Fibroblast of lung (primary cell): ENCODE results near the gene ATP8A1. TPM values are rescaled to one million over a fixed set of nuclear protein-coding genes. Genes with fewer than 3 reads are reported as not detected.
"Not testable (repeated sequence)": the region's sequence is repeated elsewhere in the genome, so short reads cannot be mapped to it uniquely, and the experiment has no call there.

Experiments used
- DNase-seq, 2 donors: peaks; one replicate each; pipeline versions ENCODE4 v3.0.0 to v3.0.0-alpha.2; 2010; ENCODE audit warnings: low read depth in 2 of 2
- H2AFZ ChIP-seq: 2 replicates; pipeline ENCODE4 v1.5.1; 2012; ENCODE audit warnings: low read length, control low read depth, inconsistent platforms
- H3K27ac ChIP-seq: 2 replicates; pipeline ENCODE4 v1.5.1; 2011; ENCODE audit warnings: low read length, control low read depth; ENCODE audit not compliant: insufficient read depth
- H3K27me3 ChIP-seq: 2 replicates; pipeline ENCODE4 v1.5.1; 2011; ENCODE audit warnings: mild to moderate bottlenecking, low read length; ENCODE audit not compliant: control insufficient read depth, insufficient read depth
- H3K36me3 ChIP-seq: 2 replicates; pipeline ENCODE4 v1.5.1; 2011; ENCODE audit warnings: low read length; ENCODE audit not compliant: control insufficient read depth, insufficient read depth
- H3K4me1 ChIP-seq: 2 replicates; pipeline ENCODE4 v1.5.1; 2011; ENCODE audit warnings: low read length; ENCODE audit not compliant: control insufficient read depth, insufficient read depth; ENCODE audit errors: extremely low read depth
- H3K4me2 ChIP-seq: 2 replicates; pipeline ENCODE4 v1.5.1; 2011; ENCODE audit warnings: low read length, control low read depth; ENCODE audit not compliant: insufficient read depth; ENCODE audit errors: extremely low read depth
- H3K4me3 ChIP-seq, 4 experiments: fragments of 200-600 bp in 1 of 4; sonication (generic) in 1 of 4; replicated peaks in 1 of 4; 2 replicates each; pipeline ENCODE4 v1.5.1; 2011 to 2016; ENCODE audit warnings: low read length in 4 of 4, low read depth in 3 of 4, mild to moderate bottlenecking in 3 of 4, control low read depth in 2 of 4, inconsistent platforms in 1 of 4, mixed read lengths in 1 of 4; ENCODE audit not compliant: insufficient read depth in 1 of 4; ENCODE audit errors: control extremely low read depth in 1 of 4
- H3K79me2 ChIP-seq: 2 replicates; pipeline ENCODE4 v1.5.1; 2012; ENCODE audit warnings: mild to moderate bottlenecking, low read length, inconsistent platforms; ENCODE audit not compliant: control insufficient read depth, insufficient read depth
- H3K9ac ChIP-seq: 2 replicates; pipeline ENCODE4 v1.5.1; 2011; ENCODE audit warnings: mild to moderate bottlenecking, low read length, control low read depth; ENCODE audit not compliant: insufficient read depth
- H3K9me3 ChIP-seq: 2 replicates; pipeline ENCODE4 v1.5.1; 2012; ENCODE audit warnings: low read depth, low read length; ENCODE audit not compliant: control insufficient read depth, insufficient read depth
- H4K20me1 ChIP-seq: 2 replicates; pipeline ENCODE4 v1.5.1; 2011; ENCODE audit warnings: low read length; ENCODE audit not compliant: control insufficient read depth, insufficient read depth; ENCODE audit errors: extremely low read depth
- EZH2 ChIP-seq: IDR thresholded peaks from 2 replicates; pipeline ENCODE4 v1.5.1; 2012; ENCODE audit warnings: low read length, control low read depth, mild to moderate bottlenecking; ENCODE audit errors: missing control alignments
- polyA plus RNA-seq, 2 donors: library from polyadenylated mRNA; depleted of rRNA in 1 of 2; stranded (reverse) in 1 of 2; unstranded in 1 of 2; fragments of >200 nt; gene quantifications; 2 replicates each; pipeline ENCODE4 v1.2.1, GENCODE V29; 2011 to 2012; ENCODE audit warnings: missing spikeins in 1 of 2
- total RNA-seq: library from RNA; depleted of rRNA; stranded (reverse); fragments of >200 nt; gene quantifications from 2 replicates; pipeline ENCODE4 v1.2.1, GENCODE V29; 2014
- TF ChIP-seq, protein P1 (sequence below), 2 donors: IDR thresholded peaks in 1 of 2; conservative IDR thresholded peaks in 1 of 2; 1 replicate in 1 of 2; 2 replicates in 1 of 2; pipeline ENCODE4 v1.5.1; 2011 to 2012; ENCODE audit warnings: low read length in 2 of 2, control low read depth in 1 of 2, inconsistent platforms in 1 of 2, low read depth in 1 of 2, mild to moderate bottlenecking in 1 of 2

ATP8A1 gene
- total and polyA plus RNA-seq, 2 donors (not counting 1 experiment from before 2014, with no cell fraction given), result 0.36 to 4.8 TPM

DNA sequence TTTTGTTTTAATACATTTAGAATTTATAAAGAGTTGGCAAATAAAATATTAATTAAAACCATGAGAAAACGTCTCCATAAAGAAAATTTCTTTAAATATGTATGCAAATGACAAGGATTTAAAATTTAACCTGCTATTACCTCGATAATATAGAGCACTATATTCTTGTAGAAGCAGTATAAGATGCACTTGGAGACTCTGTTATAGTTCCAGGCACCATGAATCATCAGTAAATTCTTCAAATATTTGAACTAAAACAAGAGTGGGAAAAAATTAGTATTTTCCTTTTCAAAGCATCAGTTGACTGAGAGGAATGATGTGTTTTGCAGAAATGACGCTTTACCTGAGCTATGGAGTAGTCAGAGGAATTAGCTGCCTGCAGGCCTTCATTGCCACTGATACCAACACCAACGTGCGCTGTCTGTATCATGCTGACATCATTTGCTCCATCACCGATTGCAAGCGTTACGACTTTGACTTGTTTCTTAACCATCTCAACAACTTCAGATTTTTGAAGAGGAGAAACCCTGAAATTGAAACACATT is 192.3 kb downstream of the ATP8A1 start:
- no peak overlapping the region for H3K4me3 ChIP-seq
- H3K9me3 ChIP-seq, result no peaks in the 10 kb centered on the region
- no peaks in the 10 kb centered on the region for H4K20me1 ChIP-seq
- DNase-seq, result peak in 1 of 2 donors; percentile 46
- H3K79me2 ChIP-seq, result no peaks in the 10 kb centered on the region
- no peaks in the 10 kb centered on the region for H3K4me1 ChIP-seq
- no peak overlapping the region for H3K4me2 ChIP-seq
- no peak overlapping the region for H3K27ac ChIP-seq
- no peak overlapping the region for H3K9ac ChIP-seq
- H3K36me3 ChIP-seq, result no peaks in the 10 kb centered on the region
- H2AFZ ChIP-seq, result no peak overlapping the region
- TF ChIP-seq, protein P1, sequence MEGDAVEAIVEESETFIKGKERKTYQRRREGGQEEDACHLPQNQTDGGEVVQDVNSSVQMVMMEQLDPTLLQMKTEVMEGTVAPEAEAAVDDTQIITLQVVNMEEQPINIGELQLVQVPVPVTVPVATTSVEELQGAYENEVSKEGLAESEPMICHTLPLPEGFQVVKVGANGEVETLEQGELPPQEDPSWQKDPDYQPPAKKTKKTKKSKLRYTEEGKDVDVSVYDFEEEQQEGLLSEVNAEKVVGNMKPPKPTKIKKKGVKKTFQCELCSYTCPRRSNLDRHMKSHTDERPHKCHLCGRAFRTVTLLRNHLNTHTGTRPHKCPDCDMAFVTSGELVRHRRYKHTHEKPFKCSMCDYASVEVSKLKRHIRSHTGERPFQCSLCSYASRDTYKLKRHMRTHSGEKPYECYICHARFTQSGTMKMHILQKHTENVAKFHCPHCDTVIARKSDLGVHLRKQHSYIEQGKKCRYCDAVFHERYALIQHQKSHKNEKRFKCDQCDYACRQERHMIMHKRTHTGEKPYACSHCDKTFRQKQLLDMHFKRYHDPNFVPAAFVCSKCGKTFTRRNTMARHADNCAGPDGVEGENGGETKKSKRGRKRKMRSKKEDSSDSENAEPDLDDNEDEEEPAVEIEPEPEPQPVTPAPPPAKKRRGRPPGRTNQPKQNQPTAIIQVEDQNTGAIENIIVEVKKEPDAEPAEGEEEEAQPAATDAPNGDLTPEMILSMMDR (conservative IDR thresholded peaks at IDR 0.05 in 1 of 2, IDR thresholded peaks at IDR 0.05 in 1 of 2; ENCODE audit: low read depth in 1 of 2, low read length in 2 of 2), result no peak
- TF ChIP-seq EZH2, result no peak
- no peaks in the 10 kb centered on the region for H3K27me3 ChIP-seq

DNA sequence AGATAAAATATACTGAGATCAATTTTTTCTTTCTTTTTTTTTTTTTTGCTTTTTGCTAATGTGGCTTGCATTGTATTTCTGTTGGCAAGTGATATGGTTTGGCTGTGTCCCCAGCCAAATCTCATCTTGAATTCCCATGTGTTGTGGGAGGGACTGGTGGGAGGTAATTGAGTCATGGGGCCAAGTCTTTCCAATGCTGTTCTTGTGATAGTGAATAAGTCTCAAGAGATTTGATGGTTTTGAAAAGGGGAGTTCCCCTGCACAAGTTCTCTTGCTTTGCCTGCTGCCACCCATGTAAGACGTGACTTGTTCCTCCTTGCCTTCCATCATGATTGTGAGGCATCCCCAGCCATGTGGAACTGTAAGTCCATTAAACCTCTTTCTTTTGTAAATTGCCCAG is 195.7 kb downstream of the ATP8A1 start:
- peak in 1 of 2 donors; percentile 17 for DNase-seq
- H3K9ac ChIP-seq, H3K79me2 ChIP-seq, H3K4me2 ChIP-seq, H3K36me3 ChIP-seq, H4K20me1 ChIP-seq, H3K4me3 ChIP-seq, H3K27me3 ChIP-seq, H3K27ac ChIP-seq, H3K4me1 ChIP-seq, H3K9me3 ChIP-seq, H2AFZ ChIP-seq: not testable (repeated sequence)

DNA sequence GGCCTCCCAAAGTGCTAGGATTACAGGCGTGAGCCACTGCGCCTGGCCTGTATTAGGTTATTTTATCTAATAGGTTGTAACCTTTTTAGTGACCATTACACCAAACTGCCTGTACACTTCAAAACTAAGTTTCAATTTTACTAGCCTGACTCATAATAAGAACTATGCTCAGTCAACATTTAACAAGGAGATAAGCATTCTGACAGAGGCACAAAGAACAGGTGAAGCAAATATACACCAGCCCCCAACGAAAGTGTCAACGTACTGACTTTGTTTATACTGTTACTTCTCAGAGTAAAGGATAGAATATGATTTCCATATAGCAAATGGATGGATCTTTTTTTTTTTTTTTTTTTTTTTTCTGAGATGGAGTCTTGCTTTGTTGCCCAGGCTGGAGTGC is 196.9 kb downstream of the ATP8A1 start:
- Histone ChIP-seq H3K9ac (no peak overlapping the region), H3K27me3 (no peaks in the 10 kb centered on the region), H3K79me2 (no peaks in the 10 kb centered on the region), H2AFZ (no peak overlapping the region), H4K20me1 (no peaks in the 10 kb centered on the region), H3K27ac (no peak overlapping the region), H3K4me1 (no peaks in the 10 kb centered on the region), H3K4me2 (no peak overlapping the region), H3K36me3 (no peaks in the 10 kb centered on the region), H3K9me3 (no peaks in the 10 kb centered on the region), H3K4me3 (no peak overlapping the region)
- TF ChIP-seq, protein P1 (conservative IDR thresholded peaks at IDR 0.05 in 1 of 2, IDR thresholded peaks at IDR 0.05 in 1 of 2; ENCODE audit: low read depth in 1 of 2, low read length in 2 of 2), result no peak
- TF ChIP-seq EZH2, result no peak
- no peak for DNase-seq
